Measurements from ENCODE around the gene MAU2.

- TF ChIP-seq EZH2phosphoT487 (IDR thresholded peaks at IDR 0.05; ENCODE audit: borderline replicate concordance) (no peak), CTCF (conservative IDR thresholded peaks at IDR 0.05; ENCODE audit: low read length) (no peak)
Observed at GRCh38 chr19:19384486-19384885, 63.9 kb downstream of the MAU2 start.

Data from Loucy (cell line).